Stomach (tissue), 9 donors: ENCODE measurements around the gene TET1. TPM values are rescaled to one million over a fixed set of nuclear protein-coding genes. Genes with fewer than 3 reads are reported as not detected.
"Not testable (repeated sequence)": the region's sequence is repeated elsewhere in the genome, so short reads cannot be mapped to it uniquely, and the experiment has no call there.

Experiments used
- DNase-seq, 2 donors: peaks; one replicate each; pipeline versions ENCODE4 v3.0.0 to v3.0.0-alpha.2; 2013 to 2019
- H3K27ac ChIP-seq, 5 donors: fragments of 200-600 bp in 4 of 5; sonication (generic) in 4 of 5; one replicate each; pipeline ENCODE4 v1.5.1; 2013 to 2019; ENCODE audit warnings: mild to moderate bottlenecking in 1 of 5, moderate library complexity in 1 of 5
- H3K27me3 ChIP-seq, 3 donors: fragments of 200-600 bp; sonication (generic); one replicate each; pipeline ENCODE4 v1.5.1; 2017 to 2019; ENCODE audit warnings: mixed run types in 1 of 3
- H3K36me3 ChIP-seq, 4 donors: fragments of 200-600 bp; sonication (generic); 1 replicate in 3 of 4; 2 replicates in 1 of 4; pipeline ENCODE4 v1.5.1; 2016 to 2019
- H3K4me1 ChIP-seq, 4 donors: fragments of 200-600 bp; sonication (generic); one replicate each; pipeline ENCODE4 v1.5.1; 2016 to 2019
- H3K4me3 ChIP-seq, 4 donors: fragments of 200-600 bp; sonication (generic) in 3 of 4; one replicate each; pipeline ENCODE4 v1.5.1; 2016 to 2019; ENCODE audit warnings: mild to moderate bottlenecking in 1 of 4
- H3K9me3 ChIP-seq, 4 donors: fragments of 200-600 bp; sonication (generic); one replicate each; pipeline ENCODE4 v1.5.1; 2016 to 2019
- CTCF ChIP-seq, 7 experiments: fragments of 450-650 bp in 4 of 7; fragments of 200-600 bp in 3 of 7; sonication (generic) in 3 of 7; IDR thresholded peaks; one replicate each; pipeline ENCODE4 v1.5.1; 2016 to 2019; ENCODE audit warnings: antibody characterized with exemption in 7 of 7, control low read depth in 2 of 7, mild to moderate bottlenecking in 1 of 7
- EP300 ChIP-seq: sonication (generic); formaldehyde crosslinking; IDR thresholded peaks from one replicate; pipeline ENCODE4 v1.6.1; 2017; ENCODE audit warnings: antibody characterized with exemption
- POLR2A ChIP-seq, 4 donors: fragments of 450-650 bp; IDR thresholded peaks; one replicate each; pipeline ENCODE4 v1.6.1; 2016; ENCODE audit warnings: antibody characterized with exemption in 4 of 4, control low read depth in 2 of 4, mild to moderate bottlenecking in 1 of 4, moderate library complexity in 1 of 4
- POLR2AphosphoS5 ChIP-seq, 3 donors: sonication (generic); formaldehyde crosslinking; IDR thresholded peaks; one replicate each; pipeline ENCODE4 v1.6.1; 2016; ENCODE audit warnings: antibody characterized with exemption in 3 of 3
- WGBS, 5 donors: extraction: QIAGEN DNeasy Blood & Tissue Kit in 3 of 5; methylation state at CpG; one replicate each; pipeline versions ENCODE4 v1.1.5 to v1.1.7; 2013 to 2018; 5-methylcytosine and 5-hydroxymethylcytosine counted together
- intact Hi-C: fragments of 100-400 bp; cut with DNase I; formaldehyde crosslinking; loops from one replicate; pipeline ENCODE4 v1.15.1; 2023; ENCODE audit warnings: low total_unique reads
- polyA plus RNA-seq, 3 donors: library from polyadenylated mRNA; stranded (reverse); fragments of 200-250 nt; gene quantifications; one replicate each; pipeline ENCODE4 v1.2.3, GENCODE V29; 2013
- total RNA-seq, 5 donors: library from RNA; depleted of rRNA; stranded (reverse); fragments of >200 nt; gene quantifications; one replicate each; pipeline versions ENCODE4 v1.1.0 to v1.2.3, GENCODE V29; 2014 to 2016
- donor health status: healthy with polysubstance abuse.
- donor health status: Bipolar disorder and iron deficiency.
- donor health status: healthy.

Gene TET1
- total and polyA plus RNA-seq, 8 donors, result under 0.01 to 22.3 (median 2.5) TPM

- Histone ChIP-seq H3K36me3 (peaks cover 0 to 4% (median 1%) of the 10 kb centered on the region in 4 donors), H3K27ac (no peak overlapping the region), H3K4me3 (no peak overlapping the region), H3K27me3 (no peaks in the 10 kb centered on the region), H3K9me3 (no peaks in the 10 kb centered on the region), H3K4me1 (peaks cover 0 to 15% (median 0%) of the 10 kb centered on the region in 4 donors)
- intact Hi-C loops, result no loop called here
- DNase-seq, result peak in 1 of 2 donors; percentile 5
- TF ChIP-seq CTCF (IDR thresholded peaks at IDR 0.05), result no peak
- no peak for TF ChIP-seq POLR2AphosphoS5 (IDR thresholded peaks at IDR 0.05)
- TF ChIP-seq POLR2A (IDR thresholded peaks at IDR 0.05), result no peak
- no peak for TF ChIP-seq EP300
- 73 to 87% (median 85%) methylated on average over 2 of the region's 2 CpGs for WGBS, 5 donors
These were observed 18.8 kb downstream of the TET1 start for GRCh38 chr10:68578974-68579373.

- H3K27ac ChIP-seq, DNase-seq, H3K36me3 ChIP-seq, intact Hi-C loops, H3K9me3 ChIP-seq, H3K4me3 ChIP-seq, H3K4me1 ChIP-seq, H3K27me3 ChIP-seq: not testable (repeated sequence)
- 93 to 98% (median 93%) methylated on average over 6 of the region's 6 CpGs for WGBS, 5 donors
These were observed 24.1 kb downstream of the TET1 start for GRCh38 chr10:68584187-68584586.

GRCh38 chr10:68586606-68587305 lies 26.6 kb downstream of the TET1 start:
- no peak overlapping the region for H3K27ac ChIP-seq
- no peak overlapping the region for H3K4me3 ChIP-seq
- no peaks in the 10 kb centered on the region for H3K9me3 ChIP-seq
- 83 to 91% (median 87%) methylated on average over 5 of the region's 5 CpGs for WGBS, 5 donors
- no peaks in the 10 kb centered on the region for H3K36me3 ChIP-seq
- TF ChIP-seq POLR2AphosphoS5 (IDR thresholded peaks at IDR 0.05), result no peak
- no peak for TF ChIP-seq POLR2A (IDR thresholded peaks at IDR 0.05)
- TF ChIP-seq CTCF (IDR thresholded peaks at IDR 0.05), result no peak
- TF ChIP-seq EP300, result no peak
- no peaks in the 10 kb centered on the region for H3K27me3 ChIP-seq
- peaks cover 0 to 4% (median 0%) of the 10 kb centered on the region in 4 donors for H3K4me1 ChIP-seq
- no peak for DNase-seq
- intact Hi-C loops, result no loop called here

GRCh38 chr10:68594405-68594804 lies 34.3 kb downstream of the TET1 start:
- H3K9me3 ChIP-seq, result no peaks in the 10 kb centered on the region
- no peak overlapping the region for H3K4me3 ChIP-seq
- H3K27ac ChIP-seq, result no peak overlapping the region
- no peaks in the 10 kb centered on the region for H3K27me3 ChIP-seq
- 63 to 90% (median 79%) methylated on average over 5 of the region's 5 CpGs for WGBS, 5 donors
- DNase-seq, result no peak
- peaks cover 4 to 10% (median 5%) of the 10 kb centered on the region in 4 donors for H3K4me1 ChIP-seq
- H3K36me3 ChIP-seq, result no peaks in the 10 kb centered on the region
- intact Hi-C loops, result no loop called here
- TF ChIP-seq POLR2A (IDR thresholded peaks at IDR 0.05) (no peak), POLR2AphosphoS5 (IDR thresholded peaks at IDR 0.05) (no peak), EP300 (no peak)

- H3K4me1 ChIP-seq, result peaks cover 8 to 21% (median 11%) of the 10 kb centered on the region in 4 donors
- H3K4me3 ChIP-seq, result no peak overlapping the region
- H3K9me3 ChIP-seq, result no peaks in the 10 kb centered on the region
- intact Hi-C loops, result no loop called here
- no peaks in the 10 kb centered on the region for H3K27me3 ChIP-seq
- no peak for DNase-seq
- no peak overlapping the region for H3K27ac ChIP-seq
- WGBS, 5 donors, result 94 to 100% (median 97%) methylated on average over 5 to 6 of the region's 6 CpGs
- no peaks in the 10 kb centered on the region for H3K36me3 ChIP-seq
- no peak for TF ChIP-seq POLR2A (IDR thresholded peaks at IDR 0.05)
- no peak for TF ChIP-seq EP300
- no peak for TF ChIP-seq CTCF (IDR thresholded peaks at IDR 0.05)
- TF ChIP-seq POLR2AphosphoS5 (IDR thresholded peaks at IDR 0.05), result no peak
These were observed 35.4 kb downstream of the TET1 start for GRCh38 chr10:68595513-68595912.
